ENCODE data around the gene RGCC.

DNA sequence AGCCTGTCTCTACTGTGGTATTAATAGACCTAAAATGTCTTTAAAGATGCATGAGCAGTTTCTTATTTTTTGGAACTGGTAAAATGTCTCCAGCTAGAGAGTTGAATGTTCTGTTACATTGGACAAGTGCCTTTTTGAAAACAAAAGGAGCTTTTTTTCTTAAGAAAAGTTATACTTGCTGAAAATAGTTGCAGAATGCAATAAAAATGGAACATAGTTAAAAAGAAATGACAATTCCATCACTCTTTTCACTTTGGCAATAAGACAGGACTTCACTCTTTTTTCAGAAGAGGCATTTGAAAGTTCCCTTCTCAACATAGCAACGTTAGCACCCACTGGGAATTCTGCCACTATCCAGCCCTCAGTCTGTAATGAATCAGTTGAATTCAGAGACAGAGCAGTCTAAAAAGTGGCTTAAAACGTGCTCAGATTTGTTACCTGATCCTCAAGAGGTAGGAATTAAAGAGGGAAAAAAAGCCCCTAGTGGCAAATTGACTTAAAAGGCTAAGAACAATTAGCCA lies 10.1 kb downstream of the RGCC start:
- TF ChIP-seq NR3C1 (IDR thresholded peaks at IDR 0.05) (no peak), ZNF302 (CRISPR knock-in tag; IDR thresholded peaks at IDR 0.05) (no peak)
